Activated T-cell treated with anti-CD3 and anti-CD28 coated beads for 4 hours (primary cell): ENCODE results near the gene THYN1.
"Not testable (repeated sequence)": the region's sequence is repeated elsewhere in the genome, so short reads cannot be mapped to it uniquely, and the experiment has no call there.

Experiments used
- DNase-seq: peaks from one replicate; pipeline ENCODE4 v3.0.0-alpha.2; 2020

The THYN1 gene

GRCh38 chr11:134253188-134253993 lies at the start of gene THYN1, which contains the start of gene ACAD8:
THYN1 (minus strand) TSS chr11:134253352; CDS start chr11:134252882, 470 bp downstream.
ACAD8 (plus strand) TSS chr11:134253568; CDS start chr11:134253601, 33 bp downstream.
- DNase-seq: peak; percentile 90

- no peak for DNase-seq
These were observed 41.5 kb upstream of the THYN1 start for GRCh38 chr11:134294664-134295063.

GRCh38 chr11:134293119-134294113 lies 40.3 kb upstream of the THYN1 start:
- no peak for DNase-seq

- no peak for DNase-seq
These were observed 39.5 kb upstream of the THYN1 start for GRCh38 chr11:134292661-134293060.

- DNase-seq: no peak
These were observed 38.0 kb upstream of the THYN1 start for GRCh38 chr11:134291196-134291595.

- DNase-seq: no peak
These were observed 37.5 kb upstream of the THYN1 start for GRCh38 chr11:134290646-134291045.

GRCh38 chr11:134289789-134290188 lies 36.6 kb upstream of the THYN1 start:
- DNase-seq: no peak

- DNase-seq: no peak
These were observed 36.0 kb upstream of the THYN1 start for GRCh38 chr11:134289167-134289566.

- DNase-seq: no peak
These were observed 35.3 kb upstream of the THYN1 start for GRCh38 chr11:134288486-134288885.

GRCh38 chr11:134287561-134287960 lies 34.4 kb upstream of the THYN1 start:
- DNase-seq: no peak

- not testable (repeated sequence) for DNase-seq
These were observed 31.2 kb upstream of the THYN1 start for GRCh38 chr11:134284349-134284748.

GRCh38 chr11:134283461-134284230 lies 30.5 kb upstream of the THYN1 start:
- DNase-seq: no peak

GRCh38 chr11:134282121-134283045 lies 29.2 kb upstream of the THYN1 start:
- no peak for DNase-seq

GRCh38 chr11:134281635-134282034 lies 28.5 kb upstream of the THYN1 start:
- not testable (repeated sequence) for DNase-seq

GRCh38 chr11:134278356-134278755 lies 25.2 kb upstream of the THYN1 start:
- DNase-seq: no peak

- DNase-seq: no peak
These were observed 24.2 kb upstream of the THYN1 start for GRCh38 chr11:134277183-134278001.

- no peak for DNase-seq
These were observed 23.4 kb upstream of the THYN1 start for GRCh38 chr11:134276396-134277182.

- peak; percentile 69 for DNase-seq
These were observed 22.6 kb upstream of the THYN1 start, which contains the start of gene GLB1L3 for GRCh38 chr11:134275534-134276395. GLB1L3 (plus strand) TSS chr11:134276379; CDS start chr11:134276741, 362 bp downstream.

GRCh38 chr11:134275188-134275533 lies 22.0 kb upstream of the THYN1 start:
- DNase-seq: no peak
